ENCODE results near the gene DPP6.

DNA sequence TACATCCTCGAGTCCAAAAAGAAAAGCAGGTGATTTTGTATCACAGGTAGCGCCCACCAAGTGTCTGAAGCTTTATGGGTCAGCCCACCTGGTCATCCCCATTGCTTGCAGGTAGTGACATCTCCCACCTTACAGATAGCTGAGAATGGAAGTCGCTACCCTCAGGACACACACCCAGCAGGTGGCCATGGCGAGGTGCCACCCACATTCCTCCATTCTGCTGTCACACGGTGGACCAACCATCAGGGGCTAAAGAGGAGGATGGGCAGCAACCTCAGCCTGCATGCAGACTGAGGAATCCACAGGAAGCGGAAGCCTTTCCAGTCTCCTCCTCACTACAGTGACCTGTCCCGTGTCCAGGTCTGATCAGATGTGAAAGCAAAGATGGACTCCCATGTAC, 787.9 kb downstream of the DPP6 start:
- TF ChIP-seq, protein P1, sequence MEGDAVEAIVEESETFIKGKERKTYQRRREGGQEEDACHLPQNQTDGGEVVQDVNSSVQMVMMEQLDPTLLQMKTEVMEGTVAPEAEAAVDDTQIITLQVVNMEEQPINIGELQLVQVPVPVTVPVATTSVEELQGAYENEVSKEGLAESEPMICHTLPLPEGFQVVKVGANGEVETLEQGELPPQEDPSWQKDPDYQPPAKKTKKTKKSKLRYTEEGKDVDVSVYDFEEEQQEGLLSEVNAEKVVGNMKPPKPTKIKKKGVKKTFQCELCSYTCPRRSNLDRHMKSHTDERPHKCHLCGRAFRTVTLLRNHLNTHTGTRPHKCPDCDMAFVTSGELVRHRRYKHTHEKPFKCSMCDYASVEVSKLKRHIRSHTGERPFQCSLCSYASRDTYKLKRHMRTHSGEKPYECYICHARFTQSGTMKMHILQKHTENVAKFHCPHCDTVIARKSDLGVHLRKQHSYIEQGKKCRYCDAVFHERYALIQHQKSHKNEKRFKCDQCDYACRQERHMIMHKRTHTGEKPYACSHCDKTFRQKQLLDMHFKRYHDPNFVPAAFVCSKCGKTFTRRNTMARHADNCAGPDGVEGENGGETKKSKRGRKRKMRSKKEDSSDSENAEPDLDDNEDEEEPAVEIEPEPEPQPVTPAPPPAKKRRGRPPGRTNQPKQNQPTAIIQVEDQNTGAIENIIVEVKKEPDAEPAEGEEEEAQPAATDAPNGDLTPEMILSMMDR (IDR thresholded peaks at IDR 0.05), result no peak
- no peak for TF ChIP-seq GABPB1 (CRISPR knock-in tag; IDR thresholded peaks at IDR 0.05)
- no peak for TF ChIP-seq NR2C2 (CRISPR knock-in tag; IDR thresholded peaks at IDR 0.05)
- TF ChIP-seq, protein P2, sequence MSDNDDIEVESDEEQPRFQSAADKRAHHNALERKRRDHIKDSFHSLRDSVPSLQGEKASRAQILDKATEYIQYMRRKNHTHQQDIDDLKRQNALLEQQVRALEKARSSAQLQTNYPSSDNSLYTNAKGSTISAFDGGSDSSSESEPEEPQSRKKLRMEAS (CRISPR knock-in tag; IDR thresholded peaks at IDR 0.05), result no peak
- TF ChIP-seq JUN (CRISPR knock-in tag; IDR thresholded peaks at IDR 0.05), result no peak
- no peak for TF ChIP-seq CREM (CRISPR knock-in tag; IDR thresholded peaks at IDR 0.05)
- no peak for TF ChIP-seq CREB1 (CRISPR knock-in tag; IDR thresholded peaks at IDR 0.05)
- TF ChIP-seq, protein P3, sequence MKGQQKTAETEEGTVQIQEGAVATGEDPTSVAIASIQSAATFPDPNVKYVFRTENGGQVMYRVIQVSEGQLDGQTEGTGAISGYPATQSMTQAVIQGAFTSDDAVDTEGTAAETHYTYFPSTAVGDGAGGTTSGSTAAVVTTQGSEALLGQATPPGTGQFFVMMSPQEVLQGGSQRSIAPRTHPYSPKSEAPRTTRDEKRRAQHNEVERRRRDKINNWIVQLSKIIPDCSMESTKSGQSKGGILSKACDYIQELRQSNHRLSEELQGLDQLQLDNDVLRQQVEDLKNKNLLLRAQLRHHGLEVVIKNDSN (CRISPR knock-in tag; IDR thresholded peaks at IDR 0.05), result no peak
- TF ChIP-seq, protein P4, sequence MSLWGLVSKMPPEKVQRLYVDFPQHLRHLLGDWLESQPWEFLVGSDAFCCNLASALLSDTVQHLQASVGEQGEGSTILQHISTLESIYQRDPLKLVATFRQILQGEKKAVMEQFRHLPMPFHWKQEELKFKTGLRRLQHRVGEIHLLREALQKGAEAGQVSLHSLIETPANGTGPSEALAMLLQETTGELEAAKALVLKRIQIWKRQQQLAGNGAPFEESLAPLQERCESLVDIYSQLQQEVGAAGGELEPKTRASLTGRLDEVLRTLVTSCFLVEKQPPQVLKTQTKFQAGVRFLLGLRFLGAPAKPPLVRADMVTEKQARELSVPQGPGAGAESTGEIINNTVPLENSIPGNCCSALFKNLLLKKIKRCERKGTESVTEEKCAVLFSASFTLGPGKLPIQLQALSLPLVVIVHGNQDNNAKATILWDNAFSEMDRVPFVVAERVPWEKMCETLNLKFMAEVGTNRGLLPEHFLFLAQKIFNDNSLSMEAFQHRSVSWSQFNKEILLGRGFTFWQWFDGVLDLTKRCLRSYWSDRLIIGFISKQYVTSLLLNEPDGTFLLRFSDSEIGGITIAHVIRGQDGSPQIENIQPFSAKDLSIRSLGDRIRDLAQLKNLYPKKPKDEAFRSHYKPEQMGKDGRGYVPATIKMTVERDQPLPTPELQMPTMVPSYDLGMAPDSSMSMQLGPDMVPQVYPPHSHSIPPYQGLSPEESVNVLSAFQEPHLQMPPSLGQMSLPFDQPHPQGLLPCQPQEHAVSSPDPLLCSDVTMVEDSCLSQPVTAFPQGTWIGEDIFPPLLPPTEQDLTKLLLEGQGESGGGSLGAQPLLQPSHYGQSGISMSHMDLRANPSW (CRISPR knock-in tag; conservative IDR thresholded peaks at IDR 0.05; ENCODE audit: low read depth), result no peak
- TF ChIP-seq, protein P5, sequence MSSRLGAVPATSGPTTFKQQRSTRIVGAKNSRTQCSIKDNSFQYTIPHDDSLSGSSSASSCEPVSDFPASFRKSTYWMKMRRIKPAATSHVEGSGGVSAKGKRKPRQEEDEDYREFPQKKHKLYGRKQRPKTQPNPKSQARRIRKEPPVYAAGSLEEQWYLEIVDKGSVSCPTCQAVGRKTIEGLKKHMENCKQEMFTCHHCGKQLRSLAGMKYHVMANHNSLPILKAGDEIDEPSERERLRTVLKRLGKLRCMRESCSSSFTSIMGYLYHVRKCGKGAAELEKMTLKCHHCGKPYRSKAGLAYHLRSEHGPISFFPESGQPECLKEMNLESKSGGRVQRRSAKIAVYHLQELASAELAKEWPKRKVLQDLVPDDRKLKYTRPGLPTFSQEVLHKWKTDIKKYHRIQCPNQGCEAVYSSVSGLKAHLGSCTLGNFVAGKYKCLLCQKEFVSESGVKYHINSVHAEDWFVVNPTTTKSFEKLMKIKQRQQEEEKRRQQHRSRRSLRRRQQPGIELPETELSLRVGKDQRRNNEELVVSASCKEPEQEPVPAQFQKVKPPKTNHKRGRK (CRISPR knock-in tag; IDR thresholded peaks at IDR 0.05; ENCODE audit: borderline replicate concordance), result no peak
- TF ChIP-seq ELF4 (CRISPR knock-in tag; IDR thresholded peaks at IDR 0.05; ENCODE audit: low read depth), result no peak
